GM19099 (cell line): ENCODE results near the gene CDR2.
A peak's percentile ranks its signal among the peaks of the same experiment; 100 is the strongest.

Experiments used
- POLR2A ChIP-seq: IDR thresholded peaks from 3 replicates; pipeline ENCODE4 v1.6.1; 2011; ENCODE audit warnings: low read depth; ENCODE audit not compliant: insufficient read length; ENCODE audit errors: extremely low read depth

Gene CDR2

GRCh38 chr16:22364241-22364640 lies 10.2 kb downstream of the CDR2 start:
- TF ChIP-seq POLR2A = no peak

DNA sequence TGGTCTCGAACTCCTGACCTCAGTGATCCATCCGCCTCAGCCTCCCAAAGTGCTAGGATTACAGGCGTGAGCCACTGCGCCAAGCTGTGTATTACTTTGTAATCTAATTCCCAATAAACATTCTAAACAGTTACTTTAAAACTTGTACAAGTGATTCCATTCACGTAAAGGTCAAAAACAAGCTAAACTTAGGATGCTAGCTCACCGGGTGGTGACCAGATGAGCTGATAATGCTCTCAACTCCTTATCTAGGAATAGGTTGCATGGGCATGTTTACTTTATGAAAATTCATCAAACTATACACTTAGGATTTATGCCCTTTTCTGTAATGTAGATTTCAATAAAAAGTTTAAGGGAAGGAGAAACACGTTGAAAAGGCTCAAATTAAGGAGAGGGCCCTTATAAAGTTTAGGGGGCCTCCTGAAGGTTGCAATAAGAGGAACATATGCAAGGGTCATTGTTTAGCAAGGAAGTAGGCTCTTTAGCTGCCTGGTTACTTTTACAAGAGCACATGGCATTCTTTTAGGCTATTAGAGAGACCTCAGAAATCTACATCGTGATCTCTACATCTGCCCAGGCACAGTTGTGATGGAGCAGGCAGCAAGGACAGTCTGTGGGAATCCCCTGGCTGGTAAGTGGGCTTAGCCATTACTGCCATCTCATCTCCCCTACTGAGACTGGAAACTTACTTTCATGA lies 13.3 kb downstream of the CDR2 start:
- no peak for TF ChIP-seq POLR2A

DNA sequence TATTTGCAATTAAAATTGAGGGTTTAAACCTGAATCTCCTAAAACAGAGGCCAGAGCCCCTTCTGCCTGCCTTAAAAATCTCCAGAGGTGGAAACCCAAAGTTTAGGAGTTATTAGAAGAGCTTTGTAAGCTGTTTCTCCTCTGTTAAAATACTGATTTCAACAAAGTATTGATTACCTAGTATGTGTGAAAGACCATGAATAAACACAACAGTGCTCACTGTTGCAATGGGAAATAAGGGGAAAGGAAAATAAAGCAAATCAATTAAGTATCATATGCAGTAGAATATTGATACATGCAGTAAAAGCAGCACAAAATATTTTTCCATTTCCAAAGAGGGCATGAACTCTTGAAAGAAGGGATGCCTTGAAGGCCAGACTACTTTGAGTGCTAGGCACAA lies 14.7 kb downstream of the CDR2 start:
- TF ChIP-seq POLR2A = no peak

- TF ChIP-seq POLR2A = no peak
Measured at GRCh38 chr16:22358000-22358399, 16.4 kb downstream of the CDR2 start.

- no peak for TF ChIP-seq POLR2A
Measured at GRCh38 chr16:22357635-22357971, 16.8 kb downstream of the CDR2 start.

DNA sequence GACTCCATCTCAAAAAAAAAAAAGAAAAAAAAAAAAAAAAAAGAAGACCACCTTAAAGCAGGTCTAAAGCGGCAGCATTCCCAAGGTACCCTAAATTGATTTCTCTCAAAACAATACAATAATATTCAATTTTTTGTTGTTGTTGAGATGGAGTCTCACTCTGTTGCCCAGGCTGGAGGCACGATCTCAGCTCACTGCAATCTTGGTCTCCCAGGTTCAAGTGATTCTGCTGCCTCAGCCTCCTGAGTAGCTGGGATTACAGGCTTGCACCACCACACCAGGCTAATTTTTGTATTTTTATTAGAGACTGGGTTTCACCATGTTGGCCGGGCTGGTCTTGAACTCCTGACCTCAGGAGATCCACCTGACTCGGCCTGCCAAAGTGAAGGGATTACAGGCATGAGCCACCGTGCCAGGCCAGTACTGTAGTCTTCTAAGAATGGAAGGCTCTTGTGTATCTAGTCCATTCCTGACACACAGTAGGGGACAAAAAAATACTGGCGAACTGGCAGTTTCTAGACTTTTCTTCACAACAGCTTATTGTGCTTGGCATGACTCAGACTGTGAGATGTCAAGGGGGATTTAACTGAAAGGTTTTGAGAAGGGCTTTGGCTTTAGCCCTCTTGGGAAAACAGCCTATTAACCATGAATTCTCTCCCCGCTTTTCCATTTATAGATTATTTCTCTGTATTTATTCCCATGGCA lies 17.3 kb downstream of the CDR2 start:
- TF ChIP-seq POLR2A = no peak

DNA sequence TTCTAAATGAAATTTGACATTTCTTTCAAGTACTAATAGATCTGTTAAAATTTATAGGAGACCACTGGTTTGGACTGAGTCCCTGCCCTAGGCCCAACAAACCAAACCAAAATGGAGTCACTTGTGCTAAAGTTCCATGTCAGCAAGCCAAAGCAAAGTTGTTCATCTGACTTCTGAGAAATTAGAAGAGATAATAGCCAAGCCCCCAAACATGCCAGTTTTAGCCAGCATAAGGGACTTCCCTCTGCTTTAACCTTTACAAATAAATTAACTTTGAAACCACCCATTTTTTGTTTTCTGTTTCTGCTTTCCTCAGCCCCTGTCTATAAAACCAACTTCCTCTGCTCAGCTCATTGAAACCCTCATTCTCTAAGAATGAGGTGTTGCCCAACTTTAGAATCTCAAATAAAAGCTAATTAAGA lies 18.9 kb downstream of the CDR2 start:
- TF ChIP-seq POLR2A = peak; percentile 30

DNA sequence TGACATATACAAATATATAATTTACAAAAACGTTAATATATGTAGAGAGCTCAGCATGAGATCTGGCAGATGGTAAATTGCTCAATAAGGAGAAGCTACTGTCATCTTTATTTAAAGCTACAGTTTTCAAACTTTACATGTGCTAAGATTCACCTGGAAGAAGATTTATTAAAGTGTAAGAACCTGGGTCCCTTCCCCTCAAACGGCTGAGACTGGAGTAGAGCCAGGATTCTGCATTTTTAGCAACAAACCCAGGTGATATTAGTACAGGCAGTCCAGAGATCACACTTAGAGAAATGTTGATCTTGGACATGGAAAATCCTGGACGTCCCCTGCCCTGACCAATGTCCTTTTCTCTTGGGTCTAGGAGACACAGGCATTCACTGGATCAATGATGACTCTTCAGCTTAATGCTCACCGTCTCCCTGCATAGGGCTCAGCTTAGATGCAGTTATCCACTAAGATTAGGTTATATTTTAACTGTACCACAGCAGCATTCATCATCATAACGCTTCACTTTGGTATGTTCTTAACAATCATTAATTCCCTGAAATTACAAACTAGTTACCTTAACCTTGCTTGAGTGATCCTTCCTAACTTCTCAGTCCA lies 20.4 kb downstream of the CDR2 start:
- TF ChIP-seq POLR2A = no peak

DNA sequence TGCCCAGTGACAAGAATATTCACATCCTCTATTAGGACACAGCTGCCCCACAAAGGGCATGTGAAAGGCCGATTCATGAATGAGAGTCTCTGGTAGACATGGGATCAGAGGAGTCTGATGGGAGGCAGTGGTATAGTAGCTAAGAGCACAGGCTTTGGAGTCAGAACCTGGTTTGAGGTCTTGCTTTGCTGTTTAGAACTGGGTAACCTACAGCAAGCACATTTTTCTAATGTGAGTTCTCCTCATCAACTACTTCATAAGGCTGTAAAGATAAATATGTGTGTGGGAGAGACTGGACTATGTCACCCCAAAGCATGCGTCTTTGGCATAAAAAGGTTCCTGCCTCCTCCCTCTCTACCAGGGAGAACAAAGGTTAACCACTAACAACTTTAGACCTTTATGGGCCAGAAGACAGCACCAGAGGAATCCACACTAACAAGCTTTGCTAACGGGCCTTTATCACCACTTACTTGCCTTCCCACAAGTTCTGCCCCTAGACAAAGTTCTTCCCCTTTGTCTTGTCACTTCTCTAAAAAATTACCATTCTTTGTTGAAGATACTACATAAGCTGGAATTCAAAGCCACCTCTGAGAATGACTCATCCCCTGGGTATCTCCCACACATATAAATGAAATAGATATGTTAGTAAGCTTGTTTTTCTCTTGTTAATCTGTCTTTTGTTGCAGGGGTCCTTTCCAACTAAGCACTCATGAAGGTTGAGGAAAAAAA lies 21.1 kb downstream of the CDR2 start:
- no peak for TF ChIP-seq POLR2A

DNA sequence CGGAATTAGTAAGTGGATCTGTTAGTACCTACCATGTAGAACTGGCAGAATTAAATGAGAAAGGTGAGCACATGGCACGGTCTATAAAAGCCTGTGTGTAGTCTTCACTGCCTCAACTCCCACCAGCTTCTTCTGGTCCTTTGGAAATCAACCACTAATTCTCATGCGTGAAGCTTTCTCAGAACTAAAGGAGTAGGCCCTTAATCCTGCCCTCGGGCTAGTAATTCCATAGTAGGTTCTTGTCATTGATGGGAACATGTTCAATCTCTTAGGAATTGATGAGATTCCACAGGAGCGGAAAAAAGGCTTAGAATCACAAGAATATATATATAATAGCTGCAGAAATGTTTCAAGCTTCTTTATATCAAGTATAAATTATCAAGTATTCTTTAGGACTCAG lies 21.7 kb downstream of the CDR2 start:
- TF ChIP-seq POLR2A = no peak

- TF ChIP-seq POLR2A = no peak
Measured at GRCh38 chr16:22352140-22352539, 22.3 kb downstream of the CDR2 start.

DNA sequence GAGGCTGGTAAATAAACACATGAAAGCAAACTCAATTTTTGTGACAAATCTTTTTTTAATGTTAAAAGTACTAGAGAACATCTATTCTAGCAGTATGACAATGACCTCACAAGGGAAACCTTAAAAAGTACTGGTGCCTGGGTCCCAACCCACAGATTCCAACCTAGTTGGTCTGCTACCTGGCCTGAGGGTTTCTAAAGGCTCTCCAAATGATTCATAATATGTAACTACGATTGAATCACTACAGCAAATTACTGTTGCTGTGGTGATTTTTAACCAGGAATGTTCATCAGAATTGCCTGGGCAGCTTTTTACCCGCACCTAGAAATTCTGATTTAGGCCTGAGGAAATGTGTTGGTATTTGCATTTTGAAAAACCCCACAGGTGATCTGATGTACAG lies 26.1 kb downstream of the CDR2 start:
- no peak for TF ChIP-seq POLR2A

- TF ChIP-seq POLR2A = no peak
Measured at GRCh38 chr16:22347100-22347820, 27.2 kb downstream of the CDR2 start.

- no peak for TF ChIP-seq POLR2A
Measured at GRCh38 chr16:22346483-22346882, 27.9 kb downstream of the CDR2 start.

DNA sequence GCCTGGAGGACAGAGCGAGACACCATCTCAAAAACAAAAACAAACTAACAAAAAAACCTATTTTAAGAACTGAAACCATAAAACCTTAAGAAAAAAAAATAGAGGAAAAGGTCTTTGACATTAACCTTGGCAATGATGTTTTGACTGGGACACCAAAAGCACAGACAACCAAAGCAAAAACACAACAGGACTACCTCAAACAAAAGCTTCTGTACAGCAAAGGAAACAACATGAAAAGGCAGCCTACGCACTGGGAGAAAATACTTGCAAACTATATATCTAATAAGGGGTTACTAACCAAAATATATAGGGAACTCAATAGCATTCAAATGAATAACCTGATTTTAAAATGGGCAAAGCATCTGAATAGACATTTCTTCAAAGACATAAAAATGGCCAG lies 32.3 kb downstream of the CDR2 start:
- TF ChIP-seq POLR2A = no peak
